GM19397 (cell line): ENCODE results near the gene CDC42BPB.

Source experiments
- ATAC-seq: cut with Tn5 transposase; IDR thresholded peaks from one replicate; pipeline ENCODE4 v1.9.1; 2021; ENCODE audit warnings: mild to moderate bottlenecking, moderate library complexity; ENCODE audit not compliant: unreplicated experiment

Gene CDC42BPB

GRCh38 chr14:103022002-103022684 lies 35.2 kb downstream of the CDC42BPB start:
- ATAC-seq, result no peak

GRCh38 chr14:103021684-103022001 lies 35.7 kb downstream of the CDC42BPB start:
- no peak for ATAC-seq

DNA sequence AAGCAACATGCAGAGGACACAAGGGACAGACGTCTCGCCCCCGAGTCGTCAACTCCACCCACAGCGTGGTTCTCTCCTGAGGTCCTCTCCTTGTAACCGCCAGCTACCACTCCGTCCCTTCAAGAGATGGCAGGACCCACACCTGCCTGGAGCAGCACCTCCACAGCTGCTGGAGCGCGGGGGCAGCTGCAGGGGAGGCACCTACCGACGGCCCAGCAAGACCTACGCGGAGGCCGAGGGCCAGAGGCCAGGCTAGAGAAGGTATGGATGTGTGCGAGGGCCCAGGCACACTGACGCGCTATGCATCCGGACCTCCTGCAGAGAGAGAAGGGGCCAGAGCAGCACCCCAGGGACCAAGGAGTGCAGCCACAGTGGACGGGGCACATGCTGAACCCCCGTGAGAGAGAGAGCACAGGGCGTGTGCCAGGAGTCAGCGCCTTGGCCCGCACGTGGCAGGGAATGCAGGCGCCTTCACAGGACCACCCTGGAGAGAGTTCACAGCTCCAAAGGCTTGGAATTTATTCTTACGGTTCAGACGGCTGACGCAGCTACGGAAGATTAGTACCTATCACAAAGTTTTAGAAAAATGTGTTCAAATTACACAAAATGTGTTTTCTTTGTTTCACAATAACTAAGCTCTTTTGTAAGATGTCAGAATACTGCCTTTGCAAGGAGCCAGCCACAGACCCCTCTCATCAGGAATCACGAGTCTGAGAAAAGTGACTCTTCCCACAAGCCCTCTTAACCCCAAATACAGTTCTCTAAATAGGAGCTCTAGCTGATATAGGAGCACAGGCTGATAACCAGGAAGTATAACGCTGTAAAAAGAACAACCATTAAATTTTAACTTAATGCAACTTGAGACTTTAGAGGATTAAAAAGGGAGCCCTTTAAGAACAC lies 36.8 kb downstream of the CDC42BPB start:
- ATAC-seq, result no peak

DNA sequence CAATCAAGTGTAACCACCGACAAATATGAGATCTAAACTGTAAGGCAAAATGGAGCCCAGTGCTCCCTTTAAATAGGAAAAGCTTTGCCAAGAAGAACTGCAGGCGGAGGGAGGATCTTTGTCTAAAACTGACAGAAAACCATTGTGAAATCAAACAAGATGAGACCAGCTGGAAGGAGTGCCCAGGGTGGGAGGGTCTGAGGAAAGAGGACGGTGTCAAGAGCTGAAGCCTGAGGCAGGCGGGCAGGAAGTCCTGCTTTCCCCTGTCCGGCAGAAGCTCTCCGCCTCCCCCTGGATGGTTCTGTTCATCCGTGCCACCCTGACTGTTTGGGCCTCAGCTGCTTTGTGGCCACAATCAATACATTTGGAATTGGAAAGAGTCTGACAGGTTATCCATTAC lies 37.5 kb downstream of the CDC42BPB start:
- no peak for ATAC-seq

GRCh38 chr14:103019236-103019635 lies 38.1 kb downstream of the CDC42BPB start:
- no peak for ATAC-seq

DNA sequence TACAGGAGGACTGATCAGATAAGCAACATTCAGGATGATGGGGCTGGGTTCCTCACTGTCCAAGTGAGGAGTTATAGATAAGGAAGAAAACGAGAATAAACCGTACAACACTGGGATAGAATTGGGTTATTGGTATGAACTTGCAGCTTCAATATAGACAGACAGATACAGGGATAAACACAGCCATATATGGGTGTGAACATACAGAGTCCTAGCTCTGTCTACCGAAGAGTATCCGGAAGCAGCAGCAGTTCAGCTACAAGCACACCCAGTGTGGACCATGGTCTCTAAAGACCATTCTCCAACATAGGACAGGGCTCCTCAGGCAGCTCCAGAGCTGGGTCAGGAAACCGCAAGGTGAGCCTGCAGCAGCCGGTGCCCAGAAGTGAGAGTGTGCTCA lies 40.8 kb downstream of the CDC42BPB start:
- no peak for ATAC-seq

DNA sequence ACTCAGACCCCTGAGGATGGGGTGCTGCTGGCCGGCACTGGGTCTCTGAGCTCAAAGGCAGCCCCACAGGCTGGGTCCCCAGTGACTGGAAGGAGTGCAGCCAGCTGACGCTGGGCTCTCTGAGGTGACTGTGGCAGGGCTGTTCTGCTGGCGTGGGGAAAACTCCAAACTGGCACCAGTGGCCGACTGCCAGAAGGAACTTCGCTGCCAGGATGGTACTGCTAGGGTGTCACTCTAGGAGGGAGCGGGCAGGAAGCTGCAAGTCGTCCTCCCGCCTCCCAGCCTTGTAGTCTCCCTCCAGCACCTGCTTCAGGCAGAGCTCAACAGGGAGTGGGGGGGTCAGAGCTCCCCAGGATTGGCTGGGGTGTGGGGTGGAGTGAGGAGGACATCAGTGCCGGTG lies 41.3 kb downstream of the CDC42BPB start:
- no peak for ATAC-seq

GRCh38 chr14:103015426-103015825 lies 41.9 kb downstream of the CDC42BPB start:
- ATAC-seq, result no peak

DNA sequence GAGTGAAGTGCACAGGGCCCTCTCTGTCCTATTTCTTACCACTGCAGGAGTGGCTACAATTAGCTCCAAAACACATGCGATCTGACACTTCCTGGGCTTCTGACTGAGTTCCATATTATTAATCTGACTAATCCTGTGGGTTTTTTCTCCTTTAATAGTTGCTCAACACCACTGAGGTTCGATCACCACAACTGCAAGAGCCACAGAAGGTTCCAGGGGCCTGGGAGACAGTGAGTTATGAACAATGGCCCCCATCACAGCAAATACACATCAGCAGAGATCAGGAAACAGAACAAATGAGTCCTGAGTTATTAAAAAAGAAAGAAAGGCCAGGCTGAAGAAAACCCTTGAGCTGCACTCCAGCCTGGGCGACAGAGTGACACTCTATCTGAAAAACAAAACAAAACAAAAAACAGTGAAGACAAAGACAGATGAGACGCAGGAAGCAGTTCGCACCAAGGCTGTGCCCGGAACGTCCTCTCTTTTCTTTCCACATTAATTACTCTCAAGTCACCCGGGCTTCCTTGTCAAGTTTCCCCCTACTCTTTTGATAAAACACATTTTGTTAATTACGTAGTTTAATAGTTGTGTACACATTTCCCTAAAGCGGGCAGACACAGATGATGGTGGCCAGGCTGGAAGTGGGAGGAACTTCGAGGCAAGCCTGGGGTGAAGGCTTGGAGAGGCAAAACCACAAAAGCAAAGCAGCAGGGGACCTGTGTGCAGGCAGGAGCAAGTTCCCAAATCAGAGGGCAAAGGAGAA lies 42.7 kb downstream of the CDC42BPB start:
- ATAC-seq, result no peak

DNA sequence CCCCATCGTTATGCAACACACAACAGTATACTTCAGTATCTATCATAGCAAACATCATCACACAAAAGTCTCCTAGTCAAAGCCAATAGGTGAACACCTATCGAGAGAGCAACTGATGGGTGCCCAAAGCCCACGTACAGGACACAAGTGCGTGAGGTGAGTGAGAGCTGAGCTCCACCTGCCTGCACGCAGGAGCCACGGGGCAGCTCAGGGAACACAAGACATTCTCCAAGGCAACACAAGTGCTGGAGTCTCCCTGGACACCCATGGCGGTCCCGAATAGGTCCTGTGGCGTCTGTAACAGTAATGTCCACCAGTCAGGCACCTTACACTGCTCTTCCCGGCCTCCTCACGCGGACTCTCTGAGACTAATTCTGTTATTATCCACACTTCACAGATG lies 44.3 kb downstream of the CDC42BPB start:
- no peak for ATAC-seq

DNA sequence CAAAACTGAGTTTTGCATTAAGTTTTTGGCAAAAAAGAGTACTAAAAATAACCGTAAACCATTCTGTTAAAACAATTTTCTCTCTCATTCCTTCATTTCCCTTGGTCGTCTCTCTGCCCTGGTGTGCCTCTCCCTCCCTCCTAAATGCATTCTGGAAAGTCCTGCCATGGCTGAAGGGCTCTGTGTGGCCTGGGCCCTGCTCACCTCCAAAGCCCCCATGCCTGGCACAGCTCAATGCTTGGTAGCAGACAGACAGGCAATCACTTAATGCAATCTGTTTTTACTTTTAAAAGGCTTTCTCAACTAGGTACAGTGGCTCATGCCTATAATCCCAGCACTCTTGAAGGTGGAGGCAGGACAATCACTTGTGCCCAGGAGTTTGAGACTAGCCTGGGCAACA lies 47.8 kb downstream of the CDC42BPB start:
- ATAC-seq, result no peak

- no peak for ATAC-seq
Measured at GRCh38 chr14:103008768-103009357, 48.5 kb downstream of the CDC42BPB start.

GRCh38 chr14:103008126-103008525 lies 49.2 kb downstream of the CDC42BPB start:
- ATAC-seq, result no peak

GRCh38 chr14:103007555-103007954 lies 49.8 kb downstream of the CDC42BPB start:
- no peak for ATAC-seq

GRCh38 chr14:103006991-103007520 lies 50.3 kb downstream of the CDC42BPB start:
- ATAC-seq, result no peak

DNA sequence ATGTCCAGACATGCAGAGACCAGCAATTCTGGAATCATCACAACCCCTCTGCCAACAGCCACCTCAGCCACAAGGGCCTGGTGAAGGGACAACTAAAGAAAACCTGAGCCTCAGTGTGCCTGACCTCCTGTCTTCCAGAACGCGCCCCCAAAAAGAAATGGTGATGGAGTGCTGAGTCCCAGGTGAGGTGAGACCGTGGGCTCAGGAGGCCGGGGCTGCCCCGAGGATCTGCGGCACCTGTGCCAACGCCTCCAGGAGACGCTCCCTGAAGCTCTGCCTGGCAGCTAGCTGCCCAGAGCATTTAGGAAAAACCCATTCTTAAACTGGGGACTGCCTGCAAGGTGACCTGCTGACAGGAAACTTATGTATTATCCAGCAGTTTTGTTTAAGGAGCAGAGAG lies 51.2 kb downstream of the CDC42BPB start:
- no peak for ATAC-seq

- ATAC-seq, result no peak
Measured at GRCh38 chr14:103003850-103004249, 53.5 kb downstream of the CDC42BPB start.

DNA sequence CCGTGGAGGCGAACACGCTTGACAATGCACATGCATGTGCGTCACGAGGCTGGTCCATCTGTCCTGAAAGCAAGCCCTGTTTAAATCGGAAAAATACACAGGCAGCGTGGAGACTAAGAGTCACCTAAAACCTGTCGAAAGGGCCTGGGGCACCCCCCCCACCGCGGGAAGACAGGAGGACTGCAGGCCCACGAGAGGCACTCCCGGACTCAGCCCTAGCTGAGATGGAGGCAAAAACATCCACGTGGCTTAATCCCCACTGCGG lies 54.1 kb downstream of the CDC42BPB start:
- no peak for ATAC-seq

- ATAC-seq, result no peak
Measured at GRCh38 chr14:103002578-103003350, 54.6 kb downstream of the CDC42BPB start.

DNA sequence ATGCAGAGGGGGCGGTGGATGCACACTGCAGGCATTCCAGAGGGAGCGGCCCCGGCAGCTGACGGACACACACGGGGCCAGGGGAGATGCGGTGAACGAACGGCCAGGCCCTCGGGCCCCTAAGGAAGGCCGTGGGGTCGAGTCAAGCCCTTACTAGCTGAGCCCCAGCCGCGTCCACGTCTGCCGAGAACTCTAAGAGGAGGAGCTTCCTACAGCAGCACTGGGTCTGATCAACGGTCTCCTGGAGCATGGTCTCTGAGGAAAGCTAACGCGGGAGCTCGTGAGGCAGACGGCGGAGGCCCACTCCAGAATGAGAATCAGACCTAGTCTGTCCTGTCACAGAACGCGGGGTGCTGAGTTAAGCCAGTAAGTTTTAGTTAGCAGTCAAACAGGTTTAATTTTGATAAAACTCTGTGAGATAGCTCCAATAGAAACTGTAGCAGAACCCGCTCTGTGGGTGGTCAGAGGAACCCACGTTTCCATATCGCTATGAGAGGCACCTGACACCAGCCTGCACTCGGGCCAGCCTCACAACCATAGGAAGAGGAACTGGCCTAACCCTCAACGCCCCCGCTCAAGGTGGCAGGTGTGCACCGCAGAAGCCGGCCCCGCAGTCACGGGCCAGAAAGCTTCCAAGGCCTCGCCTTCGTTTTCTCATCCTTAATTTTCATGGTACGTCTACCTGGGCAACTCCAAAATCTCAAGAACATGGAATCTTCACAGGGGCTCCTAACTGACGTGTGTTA lies 55.5 kb downstream of the CDC42BPB start:
- no peak for ATAC-seq
